Ishikawa (cell line): ENCODE results near the gene ZNF653.
A peak's percentile ranks its signal among the peaks of the same experiment; 100 is the strongest.

Experiments
- CEBPB ChIP-seq: IDR thresholded peaks from 2 replicates; pipeline ENCODE4 v1.6.1; 2012
- CREB1 ChIP-seq: IDR thresholded peaks from 2 replicates; pipeline ENCODE4 v1.6.1; 2012; ENCODE audit warnings: low read depth
- EGR1 ChIP-seq: IDR thresholded peaks from 2 replicates; pipeline ENCODE4 v1.6.1; 2012
- EP300 ChIP-seq: IDR thresholded peaks from 2 replicates; pipeline ENCODE4 v1.6.1; 2012; ENCODE audit warnings: borderline replicate concordance
- FOXM1 ChIP-seq: IDR thresholded peaks from 2 replicates; pipeline ENCODE4 v1.6.1; 2012; ENCODE audit warnings: low read depth, borderline replicate concordance
- MAX ChIP-seq: IDR thresholded peaks from 2 replicates; pipeline ENCODE4 v1.6.1; 2012
- NFIC ChIP-seq: IDR thresholded peaks from 2 replicates; pipeline ENCODE4 v1.6.1; 2012
- RAD21 ChIP-seq: IDR thresholded peaks from 2 replicates; pipeline ENCODE4 v1.6.1; 2012; ENCODE audit warnings: low read depth
- REST ChIP-seq: IDR thresholded peaks from 2 replicates; pipeline ENCODE4 v1.6.1; 2012; ENCODE audit warnings: low read depth, mild to moderate bottlenecking
- TAF1 ChIP-seq: IDR thresholded peaks from 2 replicates; pipeline ENCODE4 v1.6.1; 2012; ENCODE audit warnings: low read depth, mild to moderate bottlenecking
- TCF12 ChIP-seq: IDR thresholded peaks from 2 replicates; pipeline ENCODE4 v1.6.1; 2012; ENCODE audit warnings: low read depth
- TEAD4 ChIP-seq: IDR thresholded peaks from 2 replicates; pipeline ENCODE4 v1.6.1; 2012
- USF1 ChIP-seq: IDR thresholded peaks from 2 replicates; pipeline ENCODE4 v1.6.1; 2012
- YY1 ChIP-seq: IDR thresholded peaks from 2 replicates; pipeline ENCODE4 v1.6.1; 2012; ENCODE audit warnings: low read depth
- ZBTB7A ChIP-seq: IDR thresholded peaks from 2 replicates; pipeline ENCODE4 v1.6.1; 2012; ENCODE audit warnings: low read depth

ZNF653 gene

GRCh38 chr19:11458236-11458900, 47.3 kb downstream of the ZNF653 start:
- TF ChIP-seq USF1 = no peak
- no peak for TF ChIP-seq NFIC
- TF ChIP-seq TAF1 = no peak
- TF ChIP-seq EP300 = no peak
- TF ChIP-seq CEBPB = no peak
- TF ChIP-seq EGR1 = no peak
- no peak for TF ChIP-seq TEAD4
- no peak for TF ChIP-seq YY1
- TF ChIP-seq MAX = no peak
- TF ChIP-seq REST = no peak
- TF ChIP-seq RAD21 = no peak
- TF ChIP-seq ZBTB7A = no peak
- no peak for TF ChIP-seq TCF12
- TF ChIP-seq CREB1 = no peak
- no peak for TF ChIP-seq FOXM1

GRCh38 chr19:11457831-11458230, 47.8 kb downstream of the ZNF653 start:
- TF ChIP-seq NFIC = no peak

- no peak for TF ChIP-seq FOXM1
- no peak for TF ChIP-seq YY1
- TF ChIP-seq CREB1 = no peak
- no peak for TF ChIP-seq REST
- TF ChIP-seq ZBTB7A = no peak
Measured at GRCh38 chr19:11457115-11457514, 48.5 kb downstream of the ZNF653 start.

- TF ChIP-seq CEBPB (no peak), TEAD4 (no peak), TCF12 (no peak), ZBTB7A (no peak), EP300 (no peak), FOXM1 (no peak), USF1 (no peak)
Measured at GRCh38 chr19:11456659-11457058, 49.0 kb downstream of the ZNF653 start.

- TF ChIP-seq YY1 (no peak), ZBTB7A (0 out of 2 replicates have a peak, but pooled peaks have one; percentile 18)
Measured at GRCh38 chr19:11453468-11454341, 51.9 kb downstream of the ZNF653 start.

- TF ChIP-seq CREB1 (no peak), YY1 (no peak), FOXM1 (no peak), ZBTB7A (peak; percentile 39; the same call in 1 of the 2 replicates), NFIC (no peak), RAD21 (peak; percentile 24; the same call in 1 of the 2 replicates), REST (no peak), CEBPB (no peak), EP300 (no peak), TCF12 (no peak), MAX (no peak), EGR1 (no peak)
Measured at GRCh38 chr19:11452620-11453310, 52.9 kb downstream of the ZNF653 start.
